GM23338 (cell line): ENCODE data around the gene ART3. TPM values are rescaled to one million over a fixed set of nuclear protein-coding genes. Genes with fewer than 3 reads are reported as not detected.
A peak's percentile ranks its signal among the peaks of the same experiment; 100 is the strongest.

ENCODE experiments used
- ATAC-seq: fragments of 200-7000 bp; cut with Tn5 transposase; 3 replicates; pipeline ENCODE4 v1.9.1; 2020
- DNase-seq: peaks from one replicate; pipeline ENCODE4 v3.0.0-alpha.2; 2015; ENCODE audit warnings: low spot score
- H2AFZ ChIP-seq: fragments of 200-600 bp; sonication (generic); 2 replicates; pipeline ENCODE4 v1.8.0; 2016; ENCODE audit warnings: antibody characterized with exemption, mild to moderate bottlenecking, moderate library complexity
- H3F3A ChIP-seq: fragments of 200-600 bp; sonication (generic); replicated peaks from 2 replicates; pipeline ENCODE4 v1.8.0; 2017; ENCODE audit warnings: antibody characterized with exemption, mixed run types, low read depth
- H3K27ac ChIP-seq: fragments of 200-600 bp; sonication (generic); 2 replicates; pipeline ENCODE4 v1.6.1; 2016; ENCODE audit warnings: low read depth
- H3K27me3 ChIP-seq: fragments of 200-600 bp; sonication (generic); 2 replicates; pipeline ENCODE4 v1.8.0; 2016; ENCODE audit warnings: mild to moderate bottlenecking, mixed run types, moderate library complexity; ENCODE audit not compliant: insufficient read depth
- H3K36me3 ChIP-seq: fragments of 200-600 bp; sonication (generic); 2 replicates; pipeline ENCODE4 v1.8.0; 2016; ENCODE audit warnings: mild to moderate bottlenecking; ENCODE audit not compliant: insufficient read depth
- H3K4me1 ChIP-seq: fragments of 200-600 bp; sonication (generic); 2 replicates; pipeline ENCODE4 v1.8.0; 2016; ENCODE audit warnings: mild to moderate bottlenecking, moderate library complexity; ENCODE audit not compliant: insufficient read depth
- H3K4me2 ChIP-seq: fragments of 200-600 bp; sonication (generic); 2 replicates; pipeline ENCODE4 v1.7.1; 2017; ENCODE audit warnings: mixed run types
- H3K4me3 ChIP-seq: fragments of 200-600 bp; sonication (generic); 2 replicates; pipeline ENCODE4 v1.6.1; 2016; ENCODE audit warnings: mixed run types
- H3K79me2 ChIP-seq: fragments of 200-600 bp; sonication (generic); replicated peaks from 2 replicates; pipeline ENCODE4 v1.8.0; 2017; ENCODE audit warnings: mild to moderate bottlenecking; ENCODE audit not compliant: insufficient read depth
- H3K9me2 ChIP-seq: fragments of 200-600 bp; sonication (generic); 2 replicates; pipeline ENCODE4 v1.8.0; 2017; ENCODE audit not compliant: insufficient read depth
- H4K20me1 ChIP-seq: fragments of 200-600 bp; sonication (generic); replicated peaks from 2 replicates; pipeline ENCODE4 v1.8.0; 2017; ENCODE audit warnings: mild to moderate bottlenecking; ENCODE audit not compliant: insufficient read depth
- H3K27ac Mint-ChIP-seq: 2 replicates; pipeline ENCODE4 v1.8.0; 2020; ENCODE audit warnings: inconsistent platforms, mild to moderate bottlenecking, moderate library complexity, mixed read lengths
- H3K27me3 Mint-ChIP-seq: 3 replicates; pipeline ENCODE4 v1.8.0; 2022; ENCODE audit warnings: low read depth, mild to moderate bottlenecking, moderate library complexity, mixed read lengths, inconsistent platforms; ENCODE audit not compliant: insufficient read depth, poor library complexity
- H3K36me3 Mint-ChIP-seq: 3 replicates; pipeline ENCODE4 v1.8.0; 2021; ENCODE audit warnings: low read depth, mild to moderate bottlenecking, inconsistent platforms, moderate library complexity, mixed read lengths
- H3K4me1 Mint-ChIP-seq: 3 replicates; pipeline ENCODE4 v1.8.0; 2020; ENCODE audit warnings: mild to moderate bottlenecking, inconsistent platforms, mixed read lengths
- H3K4me3 Mint-ChIP-seq: 3 replicates; pipeline ENCODE4 v1.8.0; 2021; ENCODE audit warnings: moderate library complexity, mild to moderate bottlenecking, inconsistent platforms, mixed read lengths
- H3K9me3 Mint-ChIP-seq: 3 replicates; pipeline ENCODE4 v1.8.0; 2020; ENCODE audit warnings: moderate library complexity, mild to moderate bottlenecking, inconsistent platforms, mixed read lengths
- CREB1 ChIP-seq: fragments of 250-450 bp; sonication (Bioruptor Pico); IDR thresholded peaks from 2 replicates; pipeline ENCODE4 v1.5.0; 2020; ENCODE audit warnings: low read depth, mild to moderate bottlenecking, moderate library complexity
- EZH2 ChIP-seq: fragments of 200-600 bp; sonication (generic); IDR thresholded peaks from one replicate; pipeline ENCODE4 v1.8.0; 2017; ENCODE audit warnings: antibody characterized with exemption, mild to moderate bottlenecking, low read depth; ENCODE audit not compliant: unreplicated experiment
- EZH2phosphoT487 ChIP-seq: fragments of 200-600 bp; sonication (generic); IDR thresholded peaks from one replicate; pipeline ENCODE4 v1.8.1; 2018; ENCODE audit warnings: antibody characterized with exemption; ENCODE audit not compliant: unreplicated experiment
- JUNB ChIP-seq: IDR thresholded peaks from one replicate; pipeline ENCODE4 v1.6.1; 2016; ENCODE audit warnings: antibody characterized with exemption; ENCODE audit not compliant: unreplicated experiment
- NANOG ChIP-seq: IDR thresholded peaks from 2 replicates; pipeline ENCODE4 v1.6.1; 2016; ENCODE audit warnings: antibody characterized with exemption, borderline replicate concordance
- POLR2AphosphoS5 ChIP-seq: IDR thresholded peaks from 2 replicates; pipeline ENCODE4 v1.6.1; 2016; ENCODE audit warnings: antibody characterized with exemption, low read depth
- STAT1 ChIP-seq: IDR thresholded peaks from one replicate; pipeline ENCODE4 v1.6.1; 2016; ENCODE audit warnings: antibody characterized with exemption; ENCODE audit not compliant: unreplicated experiment
- ZNF114 ChIP-seq: fragments of 250-450 bp; sonication (Bioruptor Pico); IDR thresholded peaks from 2 replicates; pipeline ENCODE4 v1.5.0; 2020; ENCODE audit warnings: mild to moderate bottlenecking, moderate library complexity
- ZNF331 ChIP-seq: fragments of 250-450 bp; sonication (Bioruptor Pico); IDR thresholded peaks from 2 replicates; pipeline ENCODE4 v1.5.0; 2020; ENCODE audit warnings: low read depth, mild to moderate bottlenecking, moderate library complexity
- polyA plus RNA-seq: library from polyadenylated mRNA; unstranded; fragments of >200 nt; fragmentation: Nextera tagmentation; extraction: Ambion mirVana; gene quantifications from 2 replicates; pipeline ENCODE4 v1.2.1, GENCODE V29; 2016
- total RNA-seq: library from RNA; depleted of rRNA; stranded (reverse); fragments of >200 nt; shearing (Covaris generic); gene quantifications from 2 replicates; pipeline ENCODE4 v1.2.3, GENCODE V29; 2014
- TF ChIP-seq, protein P1 (sequence below): IDR thresholded peaks from one replicate; pipeline ENCODE4 v1.6.1; 2018; ENCODE audit warnings: antibody characterized with exemption; ENCODE audit not compliant: unreplicated experiment
- TF ChIP-seq, protein P2 (sequence below), 2 experiments: fragments of 200-600 bp in 1 of 2; sonication (generic) in 1 of 2; conservative IDR thresholded peaks; 2 replicates each; pipeline versions ENCODE4 v1.5.1 to v1.6.1; 2016 to 2017; ENCODE audit warnings: antibody characterized with exemption in 2 of 2, low read depth in 2 of 2, mild to moderate bottlenecking in 2 of 2, moderate library complexity in 1 of 2
- TF ChIP-seq, protein P3 (sequence below): IDR thresholded peaks from 2 replicates; pipeline ENCODE4 v1.6.1; 2016; ENCODE audit warnings: antibody characterized with exemption
- TF ChIP-seq, protein P4 (sequence below): fragments of 250-450 bp; sonication (Bioruptor Pico); IDR thresholded peaks from 2 replicates; pipeline ENCODE4 v1.5.0; 2020; ENCODE audit warnings: mild to moderate bottlenecking, moderate library complexity

ART3 gene
- total and polyA plus RNA-seq, 2 experiments from 2014 or later, result 0.87 to 1.7 TPM

DNA sequence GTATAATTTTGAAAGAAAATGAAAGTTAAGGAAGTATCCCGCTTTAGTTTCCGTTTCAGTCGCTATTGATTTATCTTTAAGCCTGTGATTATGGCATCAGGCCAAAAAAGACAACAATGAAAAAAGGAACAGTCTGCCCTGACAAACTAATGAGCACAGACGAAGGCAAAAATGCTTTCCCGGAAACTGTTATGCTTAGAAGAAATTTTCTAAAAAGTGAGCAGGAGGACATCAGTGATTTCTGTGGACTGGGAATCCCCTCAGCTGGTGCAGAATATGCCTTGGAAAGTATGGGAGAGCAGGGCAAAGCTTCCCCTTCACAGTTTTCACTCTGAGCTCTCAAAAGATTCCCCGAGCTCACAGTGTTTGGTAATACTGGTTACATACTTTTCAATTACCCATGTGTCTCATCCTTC, 46.2 kb upstream of the ART3 start:
- ATAC-seq, result no peak
- Mint-ChIP-seq H3K9me3 (no peaks in the 10 kb centered on the region), H3K4me1 (no peaks in the 10 kb centered on the region; the same call in 2 of the 3 replicates), H3K36me3 (no peaks in the 10 kb centered on the region), H3K4me3 (no peak overlapping the region), H3K27me3 (peaks cover 2% of the 10 kb centered on the region), H3K27ac (no peak overlapping the region)
- Histone ChIP-seq H4K20me1 (no peaks in the 10 kb centered on the region), H3K4me2 (no peak overlapping the region), H3K9me2 (no peaks in the 10 kb centered on the region), H3K27me3 (no peaks in the 10 kb centered on the region), H3K36me3 (no peaks in the 10 kb centered on the region), H3K4me3 (no peak overlapping the region), H3K27ac (no peak overlapping the region), H2AFZ (peak overlapping the region; percentile 82), H3F3A (no peaks in the 10 kb centered on the region), H3K79me2 (no peaks in the 10 kb centered on the region), H3K4me1 (no peaks in the 10 kb centered on the region)
- TF ChIP-seq ZNF114 (no peak), POLR2AphosphoS5 (no peak), EZH2phosphoT487 (no peak), STAT1 (no peak), JUNB (no peak), NANOG (no peak), EZH2 (no peak), ZNF331 (CRISPR knock-in tag) (no peak), CREB1 (CRISPR knock-in tag) (no peak)
- TF ChIP-seq, protein P1, sequence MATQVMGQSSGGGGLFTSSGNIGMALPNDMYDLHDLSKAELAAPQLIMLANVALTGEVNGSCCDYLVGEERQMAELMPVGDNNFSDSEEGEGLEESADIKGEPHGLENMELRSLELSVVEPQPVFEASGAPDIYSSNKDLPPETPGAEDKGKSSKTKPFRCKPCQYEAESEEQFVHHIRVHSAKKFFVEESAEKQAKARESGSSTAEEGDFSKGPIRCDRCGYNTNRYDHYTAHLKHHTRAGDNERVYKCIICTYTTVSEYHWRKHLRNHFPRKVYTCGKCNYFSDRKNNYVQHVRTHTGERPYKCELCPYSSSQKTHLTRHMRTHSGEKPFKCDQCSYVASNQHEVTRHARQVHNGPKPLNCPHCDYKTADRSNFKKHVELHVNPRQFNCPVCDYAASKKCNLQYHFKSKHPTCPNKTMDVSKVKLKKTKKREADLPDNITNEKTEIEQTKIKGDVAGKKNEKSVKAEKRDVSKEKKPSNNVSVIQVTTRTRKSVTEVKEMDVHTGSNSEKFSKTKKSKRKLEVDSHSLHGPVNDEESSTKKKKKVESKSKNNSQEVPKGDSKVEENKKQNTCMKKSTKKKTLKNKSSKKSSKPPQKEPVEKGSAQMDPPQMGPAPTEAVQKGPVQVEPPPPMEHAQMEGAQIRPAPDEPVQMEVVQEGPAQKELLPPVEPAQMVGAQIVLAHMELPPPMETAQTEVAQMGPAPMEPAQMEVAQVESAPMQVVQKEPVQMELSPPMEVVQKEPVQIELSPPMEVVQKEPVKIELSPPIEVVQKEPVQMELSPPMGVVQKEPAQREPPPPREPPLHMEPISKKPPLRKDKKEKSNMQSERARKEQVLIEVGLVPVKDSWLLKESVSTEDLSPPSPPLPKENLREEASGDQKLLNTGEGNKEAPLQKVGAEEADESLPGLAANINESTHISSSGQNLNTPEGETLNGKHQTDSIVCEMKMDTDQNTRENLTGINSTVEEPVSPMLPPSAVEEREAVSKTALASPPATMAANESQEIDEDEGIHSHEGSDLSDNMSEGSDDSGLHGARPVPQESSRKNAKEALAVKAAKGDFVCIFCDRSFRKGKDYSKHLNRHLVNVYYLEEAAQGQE, result no peak
- TF ChIP-seq, protein P2, sequence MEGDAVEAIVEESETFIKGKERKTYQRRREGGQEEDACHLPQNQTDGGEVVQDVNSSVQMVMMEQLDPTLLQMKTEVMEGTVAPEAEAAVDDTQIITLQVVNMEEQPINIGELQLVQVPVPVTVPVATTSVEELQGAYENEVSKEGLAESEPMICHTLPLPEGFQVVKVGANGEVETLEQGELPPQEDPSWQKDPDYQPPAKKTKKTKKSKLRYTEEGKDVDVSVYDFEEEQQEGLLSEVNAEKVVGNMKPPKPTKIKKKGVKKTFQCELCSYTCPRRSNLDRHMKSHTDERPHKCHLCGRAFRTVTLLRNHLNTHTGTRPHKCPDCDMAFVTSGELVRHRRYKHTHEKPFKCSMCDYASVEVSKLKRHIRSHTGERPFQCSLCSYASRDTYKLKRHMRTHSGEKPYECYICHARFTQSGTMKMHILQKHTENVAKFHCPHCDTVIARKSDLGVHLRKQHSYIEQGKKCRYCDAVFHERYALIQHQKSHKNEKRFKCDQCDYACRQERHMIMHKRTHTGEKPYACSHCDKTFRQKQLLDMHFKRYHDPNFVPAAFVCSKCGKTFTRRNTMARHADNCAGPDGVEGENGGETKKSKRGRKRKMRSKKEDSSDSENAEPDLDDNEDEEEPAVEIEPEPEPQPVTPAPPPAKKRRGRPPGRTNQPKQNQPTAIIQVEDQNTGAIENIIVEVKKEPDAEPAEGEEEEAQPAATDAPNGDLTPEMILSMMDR (conservative IDR thresholded peaks at IDR 0.05; ENCODE audit: low read depth in 2 of 2), result no peak
- TF ChIP-seq, protein P3, sequence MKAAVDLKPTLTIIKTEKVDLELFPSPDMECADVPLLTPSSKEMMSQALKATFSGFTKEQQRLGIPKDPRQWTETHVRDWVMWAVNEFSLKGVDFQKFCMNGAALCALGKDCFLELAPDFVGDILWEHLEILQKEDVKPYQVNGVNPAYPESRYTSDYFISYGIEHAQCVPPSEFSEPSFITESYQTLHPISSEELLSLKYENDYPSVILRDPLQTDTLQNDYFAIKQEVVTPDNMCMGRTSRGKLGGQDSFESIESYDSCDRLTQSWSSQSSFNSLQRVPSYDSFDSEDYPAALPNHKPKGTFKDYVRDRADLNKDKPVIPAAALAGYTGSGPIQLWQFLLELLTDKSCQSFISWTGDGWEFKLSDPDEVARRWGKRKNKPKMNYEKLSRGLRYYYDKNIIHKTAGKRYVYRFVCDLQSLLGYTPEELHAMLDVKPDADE, result no peak
- TF ChIP-seq, protein P4, sequence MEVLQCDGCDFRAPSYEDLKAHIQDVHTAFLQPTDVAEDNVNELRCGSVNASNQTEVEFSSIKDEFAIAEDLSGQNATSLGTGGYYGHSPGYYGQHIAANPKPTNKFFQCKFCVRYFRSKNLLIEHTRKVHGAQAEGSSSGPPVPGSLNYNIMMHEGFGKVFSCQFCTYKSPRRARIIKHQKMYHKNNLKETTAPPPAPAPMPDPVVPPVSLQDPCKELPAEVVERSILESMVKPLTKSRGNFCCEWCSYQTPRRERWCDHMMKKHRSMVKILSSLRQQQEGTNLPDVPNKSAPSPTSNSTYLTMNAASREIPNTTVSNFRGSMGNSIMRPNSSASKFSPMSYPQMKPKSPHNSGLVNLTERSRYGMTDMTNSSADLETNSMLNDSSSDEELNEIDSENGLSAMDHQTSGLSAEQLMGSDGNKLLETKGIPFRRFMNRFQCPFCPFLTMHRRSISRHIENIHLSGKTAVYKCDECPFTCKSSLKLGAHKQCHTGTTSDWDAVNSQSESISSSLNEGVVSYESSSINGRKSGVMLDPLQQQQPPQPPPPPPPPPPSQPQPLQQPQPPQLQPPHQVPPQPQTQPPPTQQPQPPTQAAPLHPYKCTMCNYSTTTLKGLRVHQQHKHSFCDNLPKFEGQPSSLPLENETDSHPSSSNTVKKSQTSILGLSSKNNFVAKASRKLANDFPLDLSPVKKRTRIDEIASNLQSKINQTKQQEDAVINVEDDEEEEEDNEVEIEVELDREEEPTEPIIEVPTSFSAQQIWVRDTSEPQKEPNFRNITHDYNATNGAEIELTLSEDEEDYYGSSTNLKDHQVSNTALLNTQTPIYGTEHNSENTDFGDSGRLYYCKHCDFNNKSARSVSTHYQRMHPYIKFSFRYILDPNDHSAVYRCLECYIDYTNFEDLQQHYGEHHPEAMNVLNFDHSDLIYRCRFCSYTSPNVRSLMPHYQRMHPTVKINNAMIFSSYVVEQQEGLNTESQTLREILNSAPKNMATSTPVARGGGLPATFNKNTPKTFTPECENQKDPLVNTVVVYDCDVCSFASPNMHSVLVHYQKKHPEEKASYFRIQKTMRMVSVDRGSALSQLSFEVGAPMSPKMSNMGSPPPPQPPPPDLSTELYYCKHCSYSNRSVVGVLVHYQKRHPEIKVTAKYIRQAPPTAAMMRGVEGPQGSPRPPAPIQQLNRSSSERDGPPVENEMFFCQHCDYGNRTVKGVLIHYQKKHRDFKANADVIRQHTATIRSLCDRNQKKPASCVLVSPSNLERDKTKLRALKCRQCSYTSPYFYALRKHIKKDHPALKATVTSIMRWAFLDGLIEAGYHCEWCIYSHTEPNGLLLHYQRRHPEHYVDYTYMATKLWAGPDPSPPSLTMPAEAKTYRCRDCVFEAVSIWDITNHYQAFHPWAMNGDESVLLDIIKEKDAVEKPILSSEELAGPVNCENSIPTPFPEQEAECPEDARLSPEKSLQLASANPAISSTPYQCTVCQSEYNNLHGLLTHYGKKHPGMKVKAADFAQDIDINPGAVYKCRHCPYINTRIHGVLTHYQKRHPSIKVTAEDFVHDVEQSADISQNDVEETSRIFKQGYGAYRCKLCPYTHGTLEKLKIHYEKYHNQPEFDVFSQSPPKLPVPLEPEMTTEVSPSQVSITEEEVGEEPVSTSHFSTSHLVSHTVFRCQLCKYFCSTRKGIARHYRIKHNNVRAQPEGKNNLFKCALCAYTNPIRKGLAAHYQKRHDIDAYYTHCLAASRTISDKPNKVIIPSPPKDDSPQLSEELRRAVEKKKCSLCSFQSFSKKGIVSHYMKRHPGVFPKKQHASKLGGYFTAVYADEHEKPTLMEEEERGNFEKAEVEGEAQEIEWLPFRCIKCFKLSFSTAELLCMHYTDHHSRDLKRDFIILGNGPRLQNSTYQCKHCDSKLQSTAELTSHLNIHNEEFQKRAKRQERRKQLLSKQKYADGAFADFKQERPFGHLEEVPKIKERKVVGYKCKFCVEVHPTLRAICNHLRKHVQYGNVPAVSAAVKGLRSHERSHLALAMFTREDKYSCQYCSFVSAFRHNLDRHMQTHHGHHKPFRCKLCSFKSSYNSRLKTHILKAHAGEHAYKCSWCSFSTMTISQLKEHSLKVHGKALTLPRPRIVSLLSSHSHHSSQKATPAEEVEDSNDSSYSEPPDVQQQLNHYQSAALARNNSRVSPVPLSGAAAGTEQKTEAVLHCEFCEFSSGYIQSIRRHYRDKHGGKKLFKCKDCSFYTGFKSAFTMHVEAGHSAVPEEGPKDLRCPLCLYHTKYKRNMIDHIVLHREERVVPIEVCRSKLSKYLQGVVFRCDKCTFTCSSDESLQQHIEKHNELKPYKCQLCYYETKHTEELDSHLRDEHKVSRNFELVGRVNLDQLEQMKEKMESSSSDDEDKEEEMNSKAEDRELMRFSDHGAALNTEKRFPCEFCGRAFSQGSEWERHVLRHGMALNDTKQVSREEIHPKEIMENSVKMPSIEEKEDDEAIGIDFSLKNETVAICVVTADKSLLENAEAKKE (CRISPR knock-in tag), result no peak
- DNase-seq, result no peak
